ENCODE results near the gene GALNT18.
A peak's percentile ranks its signal among the peaks of the same experiment; 100 is the strongest.

The GALNT18 gene

DNA sequence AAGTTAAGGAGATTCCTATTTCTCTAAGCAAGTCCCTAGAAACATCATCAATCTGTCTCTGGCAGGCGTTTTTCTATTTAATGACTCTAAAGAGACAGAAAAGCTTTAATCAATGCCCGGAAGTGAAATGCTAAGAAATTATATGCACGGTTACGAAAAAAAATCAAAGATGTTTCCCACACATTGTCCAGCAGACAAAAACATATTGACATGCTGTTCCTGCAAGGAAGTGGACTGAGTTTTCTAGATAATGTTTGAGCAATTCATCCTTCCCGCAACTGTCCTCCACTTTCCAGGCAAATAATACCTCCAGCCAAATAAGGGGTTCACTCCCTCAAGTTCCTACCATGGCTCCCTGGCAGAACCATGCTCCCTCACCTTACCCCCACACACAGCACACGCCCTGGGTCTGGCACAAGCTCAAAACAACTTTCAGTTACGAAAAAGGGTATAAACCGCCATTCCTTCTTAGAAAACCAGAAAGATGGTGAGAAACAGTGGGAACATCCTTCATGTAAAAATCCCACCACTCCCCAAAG, 29.6 kb downstream of the GALNT18 start:
- no peaks in the 10 kb centered on the region; the same call in 1 of the 2 replicates for H3K79me2 ChIP-seq (ENCODE audit: insufficient read depth, low read depth)
- no peaks in the 10 kb centered on the region for H3K36me3 ChIP-seq (ENCODE audit: insufficient read depth)
- TF ChIP-seq, protein P1, sequence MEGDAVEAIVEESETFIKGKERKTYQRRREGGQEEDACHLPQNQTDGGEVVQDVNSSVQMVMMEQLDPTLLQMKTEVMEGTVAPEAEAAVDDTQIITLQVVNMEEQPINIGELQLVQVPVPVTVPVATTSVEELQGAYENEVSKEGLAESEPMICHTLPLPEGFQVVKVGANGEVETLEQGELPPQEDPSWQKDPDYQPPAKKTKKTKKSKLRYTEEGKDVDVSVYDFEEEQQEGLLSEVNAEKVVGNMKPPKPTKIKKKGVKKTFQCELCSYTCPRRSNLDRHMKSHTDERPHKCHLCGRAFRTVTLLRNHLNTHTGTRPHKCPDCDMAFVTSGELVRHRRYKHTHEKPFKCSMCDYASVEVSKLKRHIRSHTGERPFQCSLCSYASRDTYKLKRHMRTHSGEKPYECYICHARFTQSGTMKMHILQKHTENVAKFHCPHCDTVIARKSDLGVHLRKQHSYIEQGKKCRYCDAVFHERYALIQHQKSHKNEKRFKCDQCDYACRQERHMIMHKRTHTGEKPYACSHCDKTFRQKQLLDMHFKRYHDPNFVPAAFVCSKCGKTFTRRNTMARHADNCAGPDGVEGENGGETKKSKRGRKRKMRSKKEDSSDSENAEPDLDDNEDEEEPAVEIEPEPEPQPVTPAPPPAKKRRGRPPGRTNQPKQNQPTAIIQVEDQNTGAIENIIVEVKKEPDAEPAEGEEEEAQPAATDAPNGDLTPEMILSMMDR (conservative IDR thresholded peaks at IDR 0.05; ENCODE audit: low read depth, low read length) = no peak
- peaks cover 20% of the 10 kb centered on the region for H3K4me1 ChIP-seq (ENCODE audit: low read depth, poor library complexity, severe bottlenecking)
- H4K20me1 ChIP-seq (ENCODE audit: insufficient read depth) = no peaks in the 10 kb centered on the region
- no peak overlapping the region for H2AFZ ChIP-seq (ENCODE audit: low read depth)
- H3K4me2 ChIP-seq = no peak overlapping the region
- H3K27ac ChIP-seq = no peak overlapping the region
- H3K4me3 ChIP-seq (IDR thresholded peaks at IDR 0.05; ENCODE audit: insufficient read depth, low read depth, low read length) = no peak overlapping the region
- no peak overlapping the region for H3K9ac ChIP-seq
- no peaks in the 10 kb centered on the region for H3K27me3 ChIP-seq (ENCODE audit: insufficient read depth, low read depth)

DNA sequence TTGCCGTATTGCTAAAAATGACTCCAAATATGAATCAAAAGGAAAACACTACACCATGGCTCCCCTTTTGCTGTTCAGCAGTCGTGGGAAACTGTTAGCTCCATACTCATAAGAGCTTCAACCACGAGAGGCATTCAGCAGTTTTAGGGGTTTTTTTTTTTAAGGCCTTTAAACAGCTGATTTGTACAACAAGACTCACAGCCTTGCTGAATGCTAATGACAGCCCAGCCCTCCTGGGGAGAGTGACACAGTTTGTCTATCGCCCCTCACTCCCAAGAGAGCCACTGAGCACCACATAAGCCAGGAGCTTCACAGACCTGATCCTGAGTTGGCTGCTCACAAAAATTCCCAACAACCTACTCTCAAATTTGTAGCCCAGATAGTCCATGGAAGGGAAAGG, 32.4 kb downstream of the GALNT18 start:
- Histone ChIP-seq H3K27ac (peak overlapping the region; percentile 4; the same call in 1 of the 2 replicates), H3K4me1 (ENCODE audit: low read depth, poor library complexity, severe bottlenecking) (peaks cover 20% of the 10 kb centered on the region), H3K4me3 (IDR thresholded peaks at IDR 0.05; ENCODE audit: insufficient read depth, low read depth, low read length) (no peak overlapping the region), H3K4me2 (0 out of 2 replicates have a peak overlapping the region, but pooled peaks have one; percentile 37), H4K20me1 (ENCODE audit: insufficient read depth) (no peaks in the 10 kb centered on the region), H3K9ac (no peak overlapping the region), H2AFZ (ENCODE audit: low read depth) (no peak overlapping the region), H3K79me2 (ENCODE audit: insufficient read depth, low read depth) (peaks cover 3% of the 10 kb centered on the region; the same call in 1 of the 2 replicates), H3K27me3 (ENCODE audit: insufficient read depth, low read depth) (no peaks in the 10 kb centered on the region), H3K36me3 (ENCODE audit: insufficient read depth) (no peaks in the 10 kb centered on the region)
- TF ChIP-seq, protein P1 (conservative IDR thresholded peaks at IDR 0.05; ENCODE audit: low read depth, low read length) = no peak

DNA sequence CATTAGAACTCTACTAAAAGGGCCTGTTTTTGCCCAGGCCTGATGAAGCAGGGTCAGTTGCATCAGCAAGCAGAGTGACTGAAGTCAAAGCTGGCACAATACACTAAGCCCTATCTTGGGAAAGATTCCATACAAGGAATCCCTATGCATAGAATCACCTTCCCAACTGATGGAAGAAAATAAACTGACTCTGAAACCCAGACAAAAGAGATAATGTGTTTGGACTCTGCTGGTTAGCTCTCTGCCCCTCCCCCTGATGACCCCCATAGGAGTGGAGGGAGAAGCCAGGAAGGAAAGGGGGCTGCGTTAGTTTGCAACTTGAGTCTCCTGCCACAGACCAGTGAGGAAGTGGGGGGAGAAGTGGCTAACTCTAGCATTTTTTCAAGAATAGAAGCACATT, 32.9 kb downstream of the GALNT18 start:
- Histone ChIP-seq H3K4me1 (ENCODE audit: low read depth, poor library complexity, severe bottlenecking) (peaks cover 20% of the 10 kb centered on the region), H3K36me3 (ENCODE audit: insufficient read depth) (no peaks in the 10 kb centered on the region), H3K4me2 (0 out of 2 replicates have a peak overlapping the region, but pooled peaks have one; percentile 37), H2AFZ (ENCODE audit: low read depth) (no peak overlapping the region), H3K27me3 (ENCODE audit: insufficient read depth, low read depth) (no peaks in the 10 kb centered on the region), H4K20me1 (ENCODE audit: insufficient read depth) (no peaks in the 10 kb centered on the region), H3K27ac (peak overlapping the region; percentile 4; the same call in 1 of the 2 replicates), H3K79me2 (ENCODE audit: insufficient read depth, low read depth) (peaks cover 3% of the 10 kb centered on the region; the same call in 1 of the 2 replicates), H3K4me3 (IDR thresholded peaks at IDR 0.05; ENCODE audit: insufficient read depth, low read depth, low read length) (no peak overlapping the region), H3K9ac (no peak overlapping the region)
- TF ChIP-seq, protein P1 (conservative IDR thresholded peaks at IDR 0.05; ENCODE audit: low read depth, low read length) = no peak

DNA sequence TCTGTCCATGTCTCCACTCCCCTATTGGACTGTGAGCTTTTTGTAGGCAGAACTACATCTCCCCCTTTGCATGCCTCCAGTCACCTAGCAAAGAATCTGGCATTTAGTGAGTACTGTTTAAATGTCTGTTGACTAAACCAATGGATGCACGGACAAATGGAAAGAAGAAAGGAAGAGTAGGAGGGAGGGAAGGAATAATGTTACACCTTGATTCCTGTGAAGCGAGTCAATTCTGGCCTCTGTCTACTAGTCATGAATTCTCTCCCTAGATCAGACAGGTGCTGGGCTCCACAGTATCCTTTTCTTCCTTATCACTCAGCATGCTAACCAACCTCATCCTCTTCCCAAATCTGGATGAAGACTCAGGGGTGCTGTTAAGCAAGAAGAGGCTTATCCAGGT, 33.6 kb downstream of the GALNT18 start:
- Histone ChIP-seq H3K27ac (no peak overlapping the region), H3K4me2 (no peak overlapping the region), H3K4me1 (ENCODE audit: low read depth, poor library complexity, severe bottlenecking) (peaks cover 20% of the 10 kb centered on the region), H3K9ac (no peak overlapping the region), H3K36me3 (ENCODE audit: insufficient read depth) (no peaks in the 10 kb centered on the region), H3K79me2 (ENCODE audit: insufficient read depth, low read depth) (peaks cover 3% of the 10 kb centered on the region; the same call in 1 of the 2 replicates), H4K20me1 (ENCODE audit: insufficient read depth) (no peaks in the 10 kb centered on the region), H3K4me3 (IDR thresholded peaks at IDR 0.05; ENCODE audit: insufficient read depth, low read depth, low read length) (no peak overlapping the region), H3K27me3 (ENCODE audit: insufficient read depth, low read depth) (no peaks in the 10 kb centered on the region), H2AFZ (ENCODE audit: low read depth) (no peak overlapping the region)
- TF ChIP-seq, protein P1 (conservative IDR thresholded peaks at IDR 0.05; ENCODE audit: low read depth, low read length) = no peak

Data from KMS-11 (cell line).